Loucy (cell line): ENCODE measurements around the gene ZC2HC1B.
"Not testable (repeated sequence)": the region's sequence is repeated elsewhere in the genome, so short reads cannot be mapped to it uniquely, and the experiment has no call there.

Source experiments
- H2AFZ ChIP-seq: fragments of 200-600 bp; sonication (generic); 2 replicates; pipeline ENCODE4 v1.6.0; 2016; ENCODE audit warnings: antibody characterized with exemption, mild to moderate bottlenecking, low read length, moderate library complexity
- H3F3A ChIP-seq: fragments of 200-600 bp; 2 replicates; pipeline ENCODE4 v1.6.0; 2016; ENCODE audit warnings: antibody characterized with exemption, low read depth, mild to moderate bottlenecking
- H3K27me3 ChIP-seq: fragments of 200-600 bp; sonication (generic); 2 replicates; pipeline ENCODE4 v1.6.1; 2014; ENCODE audit warnings: low read length, mild to moderate bottlenecking; ENCODE audit not compliant: insufficient read depth, poor library complexity, severe bottlenecking
- H3K36me3 ChIP-seq: fragments of 200-600 bp; sonication (generic); 2 replicates; pipeline ENCODE4 v1.6.1; 2016; ENCODE audit warnings: low read length; ENCODE audit not compliant: insufficient read depth
- H3K4me1 ChIP-seq: fragments of 200-600 bp; sonication (generic); 2 replicates; pipeline ENCODE4 v1.5.1; 2014; ENCODE audit warnings: low read length, mild to moderate bottlenecking; ENCODE audit not compliant: insufficient read depth, poor library complexity, severe bottlenecking
- H3K4me2 ChIP-seq: fragments of 200-600 bp; sonication (generic); 2 replicates; pipeline ENCODE4 v1.6.0; 2014; ENCODE audit warnings: antibody characterized with exemption, low read length, low read depth, mild to moderate bottlenecking; ENCODE audit not compliant: poor library complexity, severe bottlenecking
- H3K4me3 ChIP-seq: fragments of 200-600 bp; sonication (generic); 2 replicates; pipeline ENCODE4 v1.5.1; 2014; ENCODE audit warnings: low read length, mild to moderate bottlenecking, mixed read lengths; ENCODE audit not compliant: poor library complexity, severe bottlenecking
- H3K79me2 ChIP-seq: fragments of 200-600 bp; sonication (generic); 2 replicates; pipeline ENCODE4 v1.6.1; 2014; ENCODE audit warnings: low read length; ENCODE audit not compliant: insufficient read depth
- H3K9ac ChIP-seq: fragments of 200-600 bp; sonication (generic); 2 replicates; pipeline ENCODE4 v1.6.0; 2014; ENCODE audit warnings: mild to moderate bottlenecking, low read depth, low read length, moderate library complexity; ENCODE audit not compliant: poor library complexity, severe bottlenecking
- H3K9me2 ChIP-seq: fragments of 200-600 bp; sonication (generic); replicated peaks from 2 replicates; pipeline ENCODE4 v1.6.1; 2016; ENCODE audit warnings: low read depth, low read length, mixed read lengths
- H3K9me3 ChIP-seq: fragments of 200-600 bp; sonication (generic); 2 replicates; pipeline ENCODE4 v1.6.1; 2014; ENCODE audit warnings: mild to moderate bottlenecking, antibody characterized with exemption, low read length, low read depth; ENCODE audit not compliant: insufficient read depth
- H4K20me1 ChIP-seq: fragments of 200-600 bp; sonication (generic); 2 replicates; pipeline ENCODE4 v1.6.0; 2014; ENCODE audit warnings: antibody characterized with exemption, low read length, mild to moderate bottlenecking; ENCODE audit not compliant: insufficient read depth, poor library complexity, severe bottlenecking
- CTCF ChIP-seq: fragments of 200-600 bp; sonication (generic); conservative IDR thresholded peaks from 2 replicates; pipeline ENCODE4 v1.5.1; 2014; ENCODE audit warnings: mild to moderate bottlenecking, antibody characterized with exemption, low read length

ZC2HC1B gene

GRCh38 chr6:143867236-143867635 is 3.0 kb downstream of the ZC2HC1B start:
- H3K4me3 ChIP-seq = no peak overlapping the region
- H2AFZ ChIP-seq = no peak overlapping the region
- H3K36me3 ChIP-seq = peaks cover 30% of the 10 kb centered on the region
- H3K9me2 ChIP-seq = no peaks in the 10 kb centered on the region
- H3K4me2 ChIP-seq = no peak overlapping the region
- no peaks in the 10 kb centered on the region for H3K79me2 ChIP-seq
- H3K9me3 ChIP-seq = no peaks in the 10 kb centered on the region
- H3F3A ChIP-seq = no peaks in the 10 kb centered on the region
- TF ChIP-seq CTCF = no peak
- no peaks in the 10 kb centered on the region for H3K27me3 ChIP-seq
- H3K4me1 ChIP-seq = no peaks in the 10 kb centered on the region
- H3K9ac ChIP-seq = no peak overlapping the region
- H4K20me1 ChIP-seq = no peaks in the 10 kb centered on the region

GRCh38 chr6:143868808-143869207 is 4.5 kb downstream of the ZC2HC1B start:
- not testable (repeated sequence) for H3K9me2 ChIP-seq, H3F3A ChIP-seq, H3K9me3 ChIP-seq, H3K4me2 ChIP-seq, H4K20me1 ChIP-seq, H3K4me1 ChIP-seq, H2AFZ ChIP-seq, H3K9ac ChIP-seq, H3K4me3 ChIP-seq, H3K27me3 ChIP-seq, H3K79me2 ChIP-seq
- peaks cover 16% of the 10 kb centered on the region; the same call in 1 of the 2 replicates for H3K36me3 ChIP-seq

GRCh38 chr6:143871202-143871730 is 7.0 kb downstream of the ZC2HC1B start:
- H3K36me3 ChIP-seq, H4K20me1 ChIP-seq, H3K9me3 ChIP-seq, H3K79me2 ChIP-seq, H2AFZ ChIP-seq, H3K9me2 ChIP-seq, H3K4me3 ChIP-seq, H3K4me2 ChIP-seq, H3K4me1 ChIP-seq, H3F3A ChIP-seq, H3K9ac ChIP-seq, H3K27me3 ChIP-seq: not testable (repeated sequence)

GRCh38 chr6:143872201-143872600 is 7.9 kb downstream of the ZC2HC1B start:
- H3K4me1 ChIP-seq = no peaks in the 10 kb centered on the region
- H4K20me1 ChIP-seq = no peaks in the 10 kb centered on the region
- no peaks in the 10 kb centered on the region for H3K9me2 ChIP-seq
- no peak overlapping the region for H3K9ac ChIP-seq
- H3K9me3 ChIP-seq = no peaks in the 10 kb centered on the region
- TF ChIP-seq CTCF = no peak
- no peaks in the 10 kb centered on the region for H3K27me3 ChIP-seq
- H3K36me3 ChIP-seq = no peaks in the 10 kb centered on the region
- H3K4me2 ChIP-seq = no peak overlapping the region
- H3K4me3 ChIP-seq = no peak overlapping the region
- H3K79me2 ChIP-seq = no peaks in the 10 kb centered on the region
- no peaks in the 10 kb centered on the region for H3F3A ChIP-seq
- no peak overlapping the region for H2AFZ ChIP-seq

- H3K9me2 ChIP-seq, H3K4me3 ChIP-seq, H3K79me2 ChIP-seq, H3K9ac ChIP-seq, H3K4me1 ChIP-seq, H3K4me2 ChIP-seq, H3K27me3 ChIP-seq, H3K9me3 ChIP-seq, H4K20me1 ChIP-seq, H3F3A ChIP-seq, H3K36me3 ChIP-seq, H2AFZ ChIP-seq: not testable (repeated sequence)
Observed at GRCh38 chr6:143873600-143873999, 9.3 kb downstream of the ZC2HC1B start.

- H3K4me1 ChIP-seq, H4K20me1 ChIP-seq, H3K9ac ChIP-seq, H3K79me2 ChIP-seq, H3K9me3 ChIP-seq, H3F3A ChIP-seq, H2AFZ ChIP-seq, H3K27me3 ChIP-seq, H3K4me3 ChIP-seq, H3K36me3 ChIP-seq, H3K4me2 ChIP-seq, H3K9me2 ChIP-seq: not testable (repeated sequence)
Observed at GRCh38 chr6:143874503-143874902, 10.2 kb downstream of the ZC2HC1B start.
